Activated naive CD8-positive, alpha-beta T cell treated with anti-CD3 and anti-CD28 coated beads, Interleukin-2, amount 10 ng/mL, durations not matched to agents 7 days and 5 days (primary cell): Measurements from ENCODE around the gene CASKIN2. TPM values are rescaled to one million over a fixed set of nuclear protein-coding genes. Genes with fewer than 3 reads are reported as not detected.

Experiments used
- ATAC-seq: fragments of 150-1000 bp; cut with Tn5 transposase; one replicate; pipeline ENCODE4 v1.10.0; 2021; ENCODE audit warnings: low read depth, moderate library complexity
- POLR2A ChIA-PET: fragments of 350-600 bp; sonication (Branson Sonifier 250); formaldehyde crosslinking; loops from one replicate; lab custom pipeline; 2021; ENCODE audit warnings: antibody characterized with exemption; lab: Charles Lee
- DNase-seq: peaks from one replicate; pipeline ENCODE4 v3.0.0; 2021
- H3K27ac Mint-ChIP-seq: one replicate; pipeline ENCODE4 v1.8.0; 2022; ENCODE audit warnings: mild to moderate bottlenecking, mixed read lengths
- H3K27me3 Mint-ChIP-seq: one replicate; pipeline ENCODE4 v1.8.0; 2022; ENCODE audit warnings: mild to moderate bottlenecking, moderate library complexity, mixed read lengths
- H3K36me3 Mint-ChIP-seq: one replicate; pipeline ENCODE4 v1.8.0; 2021; ENCODE audit warnings: mild to moderate bottlenecking, mixed read lengths
- H3K4me1 Mint-ChIP-seq: one replicate; pipeline ENCODE4 v1.8.0; 2021; ENCODE audit warnings: mixed read lengths
- H3K4me3 Mint-ChIP-seq: one replicate; pipeline ENCODE4 v1.8.0; 2022; ENCODE audit warnings: mild to moderate bottlenecking, moderate library complexity, mixed read lengths
- H3K9me3 Mint-ChIP-seq: one replicate; pipeline ENCODE4 v1.8.0; 2021; ENCODE audit warnings: mixed read lengths
- total RNA-seq, 2 experiments: library from RNA; stranded (reverse); gene quantifications; one replicate each; pipeline ENCODE4 v1.2.3, GENCODE V29; 2021

Gene CASKIN2
- total RNA-seq, 2 experiments from 2014 or later = 0.72 to 2.3 TPM

DNA sequence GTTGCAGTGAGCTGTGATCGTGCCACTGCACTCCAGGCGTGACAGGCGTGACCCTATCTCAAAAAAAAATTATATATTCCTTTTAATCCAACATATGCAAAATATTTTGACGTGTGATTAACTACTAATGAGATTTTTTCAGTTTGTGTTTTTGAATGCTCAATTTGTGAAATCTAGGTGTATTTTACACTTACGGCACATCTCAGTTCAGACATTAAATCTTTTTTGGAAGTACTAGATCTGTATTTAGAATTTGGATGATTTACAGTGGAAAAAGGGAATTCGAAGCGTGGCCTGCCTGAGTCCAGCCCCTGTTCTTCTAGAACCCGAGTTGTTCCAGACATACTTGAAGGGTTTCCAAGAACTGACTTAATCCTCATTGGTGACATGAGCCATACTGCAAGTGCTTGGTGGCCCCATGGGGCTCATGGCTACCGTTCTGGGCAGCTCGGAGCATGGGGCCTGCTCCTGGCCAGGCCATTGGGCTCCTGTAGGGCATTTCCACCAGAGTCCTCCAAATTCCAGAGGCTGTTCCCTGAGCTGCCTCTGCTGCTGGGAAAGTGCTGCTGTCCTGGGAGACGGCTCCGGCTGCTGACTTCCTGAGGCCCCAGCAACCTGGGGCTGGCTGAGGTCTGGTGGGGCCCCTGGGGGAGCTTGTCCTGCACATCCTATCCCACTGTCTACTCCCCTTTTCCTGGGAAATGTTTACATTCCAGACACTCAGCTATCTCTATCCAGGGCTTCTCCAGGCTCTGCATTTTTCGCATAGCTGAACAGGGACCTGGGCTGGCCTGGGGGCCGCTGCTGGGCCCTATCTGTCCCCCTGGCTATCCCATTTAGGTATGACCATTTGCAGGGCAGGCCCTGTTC is 37.3 kb upstream of the CASKIN2 start:
- Mint-ChIP-seq H3K4me1 (no peaks in the 10 kb centered on the region), H3K36me3 (no peaks in the 10 kb centered on the region), H3K27me3 (no peaks in the 10 kb centered on the region), H3K9me3 (no peaks in the 10 kb centered on the region), H3K4me3 (no peak overlapping the region), H3K27ac (no peak overlapping the region)
- ATAC-seq = no peak
- POLR2A ChIA-PET = no interaction called here
- DNase-seq = no peak

DNA sequence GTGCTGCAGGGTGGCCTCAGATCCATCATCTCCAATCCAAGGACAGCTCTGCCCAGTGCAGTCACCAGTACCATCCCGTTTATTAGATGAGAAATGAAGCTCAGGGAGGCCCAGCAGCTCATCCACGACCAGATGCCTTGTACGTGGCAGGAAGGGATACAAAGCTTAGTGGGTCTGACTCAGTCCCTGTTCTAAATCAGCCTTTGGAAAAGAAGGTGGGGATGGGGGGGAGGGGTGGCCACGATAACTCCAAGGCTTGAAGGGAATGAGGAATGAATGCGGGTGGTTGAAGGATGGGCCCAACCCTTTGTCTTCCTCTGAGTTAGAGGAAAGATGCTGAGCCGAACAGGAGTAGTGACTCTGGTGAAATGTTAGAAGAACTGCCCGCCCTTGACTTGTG is 35.9 kb upstream of the CASKIN2 start:
- no peaks in the 10 kb centered on the region for H3K36me3 Mint-ChIP-seq
- no peaks in the 10 kb centered on the region for H3K4me1 Mint-ChIP-seq
- no peak overlapping the region for H3K27ac Mint-ChIP-seq
- no peak overlapping the region for H3K4me3 Mint-ChIP-seq
- DNase-seq (no peak), ATAC-seq (no peak)
- H3K27me3 Mint-ChIP-seq = no peaks in the 10 kb centered on the region
- no peaks in the 10 kb centered on the region for H3K9me3 Mint-ChIP-seq
- POLR2A ChIA-PET = interaction anchor here (0.9 kb wide), 1 partner anchor 16 kb away, joined by 3 read pairs; no protein-coding TSS in a partner anchor

DNA sequence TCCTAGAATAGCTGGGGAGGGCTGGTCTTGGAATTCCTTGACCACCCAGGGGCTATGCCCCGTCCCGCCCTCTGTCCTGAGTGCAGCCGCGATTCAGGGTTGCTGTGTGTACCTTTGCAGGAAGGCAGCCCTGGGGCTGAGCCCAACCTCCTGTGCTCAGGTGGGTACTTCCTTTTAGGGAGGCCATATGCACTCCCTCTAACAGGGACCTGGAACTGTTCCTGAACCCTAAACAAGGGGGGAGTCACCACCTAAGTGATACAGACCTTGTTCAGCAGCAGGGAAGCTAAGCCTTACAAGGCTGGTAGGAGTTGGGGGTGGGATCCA is 34.8 kb upstream of the CASKIN2 start:
- POLR2A ChIA-PET = interaction anchor here (0.6 kb wide), 1 partner anchor 23 kb away, joined by 3 read pairs; no protein-coding TSS in a partner anchor
- no peaks in the 10 kb centered on the region for H3K9me3 Mint-ChIP-seq
- ATAC-seq = no peak
- no peak overlapping the region for H3K27ac Mint-ChIP-seq
- no peaks in the 10 kb centered on the region for H3K36me3 Mint-ChIP-seq
- H3K4me3 Mint-ChIP-seq = no peak overlapping the region
- no peaks in the 10 kb centered on the region for H3K27me3 Mint-ChIP-seq
- no peaks in the 10 kb centered on the region for H3K4me1 Mint-ChIP-seq
- DNase-seq = no peak

DNA sequence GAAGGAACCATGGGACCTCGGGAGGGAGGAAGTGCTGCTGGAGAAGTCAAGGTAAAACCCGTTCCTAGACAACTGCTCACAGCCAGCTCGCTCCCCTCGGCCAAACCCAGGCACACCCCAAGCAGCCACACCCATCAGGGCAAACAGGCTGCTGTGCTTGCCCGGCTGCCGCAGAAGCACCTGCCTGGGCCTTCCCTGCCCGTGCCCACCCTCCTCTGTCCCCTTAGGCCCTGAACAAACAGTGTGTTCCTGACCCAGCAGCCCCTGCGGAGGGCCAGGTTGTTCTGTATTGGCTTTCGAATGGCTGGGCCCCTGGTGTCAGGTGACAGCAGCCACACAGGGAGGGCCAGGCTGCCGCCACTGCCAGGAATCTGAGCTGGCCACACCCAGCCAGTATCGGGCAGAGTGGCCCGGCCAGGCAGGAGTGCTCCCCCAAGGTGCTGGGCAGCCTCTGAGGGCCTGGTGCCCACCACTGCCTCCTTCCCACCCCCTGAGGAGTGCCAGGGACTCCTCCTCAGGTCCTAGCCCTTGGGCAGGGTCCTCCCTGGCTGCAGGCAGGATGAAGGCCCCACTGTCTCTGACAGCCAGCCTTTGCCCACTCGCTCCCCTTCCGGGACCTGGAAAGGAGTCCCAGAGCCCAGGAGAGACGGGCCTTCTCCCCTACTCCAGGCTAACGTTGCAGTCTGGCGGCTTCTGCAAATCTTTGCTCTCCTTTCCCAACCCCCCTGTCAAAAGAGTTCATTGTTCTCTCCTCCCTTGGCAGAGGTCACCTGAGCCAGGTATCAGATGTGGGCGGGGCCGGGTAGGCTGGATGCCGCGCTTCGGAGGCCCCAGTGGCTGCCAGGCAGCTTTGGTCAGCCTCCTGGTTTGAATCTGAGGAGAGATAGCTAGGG is 34.2 kb upstream of the CASKIN2 start:
- no peak overlapping the region for H3K27ac Mint-ChIP-seq
- POLR2A ChIA-PET = interaction anchor here (0.6 kb wide), 1 partner anchor 23 kb away, joined by 3 read pairs; no protein-coding TSS in a partner anchor
- no peak for ATAC-seq

DNA sequence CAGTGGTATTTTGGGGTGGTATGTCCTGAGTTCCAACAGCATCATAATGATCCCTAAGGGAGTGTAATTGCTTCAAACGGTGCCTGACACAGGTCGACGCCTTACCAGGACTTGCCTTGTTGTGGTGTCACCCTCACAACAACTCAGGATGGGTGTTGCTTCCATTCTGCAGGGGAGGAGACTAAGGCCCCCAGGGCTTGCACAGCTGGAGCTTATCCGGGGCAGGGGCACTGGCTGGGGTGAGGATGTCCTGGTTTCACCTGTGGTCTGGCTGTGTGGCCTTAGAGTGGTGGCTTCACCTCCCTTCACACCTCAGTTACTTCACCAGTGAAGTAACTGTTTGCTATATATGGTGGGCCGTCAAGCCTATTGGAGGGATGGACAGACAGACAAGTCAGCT is 33.5 kb upstream of the CASKIN2 start:
- H3K27ac Mint-ChIP-seq = no peak overlapping the region
- no peaks in the 10 kb centered on the region for H3K36me3 Mint-ChIP-seq
- ATAC-seq (no peak), DNase-seq (no peak)
- no peaks in the 10 kb centered on the region for H3K27me3 Mint-ChIP-seq
- POLR2A ChIA-PET = no interaction called here
- no peaks in the 10 kb centered on the region for H3K9me3 Mint-ChIP-seq
- no peaks in the 10 kb centered on the region for H3K4me1 Mint-ChIP-seq
- H3K4me3 Mint-ChIP-seq = no peak overlapping the region

More for the DNA sequence above, 34.2 kb upstream of the CASKIN2 start:
- Mint-ChIP-seq H3K4me3 (no peak overlapping the region), H3K36me3 (no peaks in the 10 kb centered on the region), H3K27me3 (no peaks in the 10 kb centered on the region), H3K9me3 (no peaks in the 10 kb centered on the region), H3K4me1 (no peaks in the 10 kb centered on the region)
- no peak for DNase-seq

DNA sequence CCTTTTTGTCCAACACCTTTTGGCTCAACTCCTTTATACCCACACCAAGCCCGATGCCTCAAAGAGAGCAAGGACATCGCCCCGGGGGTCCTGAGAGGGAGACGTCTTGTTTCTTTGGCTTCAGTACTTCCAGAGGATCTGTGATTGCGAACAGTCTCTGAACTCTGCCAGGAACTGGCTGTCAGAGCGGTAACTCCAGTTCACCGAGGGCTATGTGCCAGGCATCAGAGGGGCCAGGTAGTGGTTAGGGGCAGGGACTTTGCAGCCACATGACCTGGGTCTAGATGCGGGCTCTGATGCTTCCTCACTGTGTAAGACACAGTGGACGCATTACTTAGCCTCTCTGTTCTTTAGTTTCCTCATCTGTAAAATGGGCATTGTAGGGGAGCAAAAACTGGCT is 31.8 kb upstream of the CASKIN2 start:
- DNase-seq (no peak), ATAC-seq (no peak)
- H3K27me3 Mint-ChIP-seq = no peaks in the 10 kb centered on the region
- H3K9me3 Mint-ChIP-seq = no peaks in the 10 kb centered on the region
- H3K4me1 Mint-ChIP-seq = no peaks in the 10 kb centered on the region
- no peaks in the 10 kb centered on the region for H3K36me3 Mint-ChIP-seq
- POLR2A ChIA-PET = interaction anchor here (0.7 kb wide), 1 partner anchor 111 kb away, joined by 4 read pairs; no protein-coding TSS in a partner anchor
- no peak overlapping the region for H3K4me3 Mint-ChIP-seq
- no peak overlapping the region for H3K27ac Mint-ChIP-seq

DNA sequence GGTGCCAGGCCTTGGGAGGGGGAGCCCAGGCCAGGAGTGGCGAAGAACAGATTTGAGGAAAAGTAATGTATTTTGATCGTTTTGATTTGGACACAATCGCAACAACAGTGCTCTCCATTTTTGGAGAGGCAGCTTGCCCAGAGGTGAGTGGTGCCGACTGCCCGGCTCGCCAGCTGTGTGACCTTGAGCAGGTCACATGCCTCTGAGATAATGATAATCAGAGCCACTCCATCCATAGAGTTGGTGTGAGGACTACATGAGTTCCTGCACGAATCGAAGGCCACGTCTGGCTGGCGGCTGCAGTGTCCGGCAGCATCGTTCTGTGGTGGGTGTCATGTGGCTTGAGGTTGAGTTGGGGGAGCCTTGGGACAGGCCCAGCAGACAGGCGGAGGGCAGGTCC is 30.8 kb upstream of the CASKIN2 start:
- Mint-ChIP-seq H3K27me3 (no peaks in the 10 kb centered on the region), H3K36me3 (no peaks in the 10 kb centered on the region), H3K27ac (no peak overlapping the region), H3K9me3 (no peaks in the 10 kb centered on the region), H3K4me3 (no peak overlapping the region), H3K4me1 (no peaks in the 10 kb centered on the region)
- DNase-seq (no peak), ATAC-seq (no peak)
- POLR2A ChIA-PET = no interaction called here

DNA sequence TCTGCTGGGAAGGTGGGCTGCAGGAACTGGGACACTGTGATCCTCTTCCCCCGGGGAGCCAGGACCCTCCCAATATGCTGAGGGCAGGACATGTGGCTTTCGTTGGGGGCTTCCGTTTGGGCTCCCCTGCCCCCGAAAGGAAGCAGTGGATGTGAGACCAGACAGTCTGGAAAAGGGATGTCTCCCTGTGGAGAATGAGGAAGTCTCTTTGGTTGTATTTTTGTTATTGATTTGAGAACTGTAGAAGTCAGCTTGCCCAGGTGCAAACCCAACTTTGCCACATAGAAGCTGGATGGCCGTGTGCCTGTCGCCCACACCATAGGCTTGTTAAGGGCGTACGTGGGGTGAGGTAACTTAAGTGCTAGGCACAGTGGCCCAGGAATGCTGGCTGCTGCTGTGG is 28.9 kb upstream of the CASKIN2 start:
- DNase-seq = no peak
- Mint-ChIP-seq H3K36me3 (no peaks in the 10 kb centered on the region), H3K4me1 (no peaks in the 10 kb centered on the region), H3K9me3 (no peaks in the 10 kb centered on the region), H3K27ac (no peak overlapping the region), H3K4me3 (no peak overlapping the region), H3K27me3 (no peaks in the 10 kb centered on the region)
- POLR2A ChIA-PET = no interaction called here
- no peak for ATAC-seq

DNA sequence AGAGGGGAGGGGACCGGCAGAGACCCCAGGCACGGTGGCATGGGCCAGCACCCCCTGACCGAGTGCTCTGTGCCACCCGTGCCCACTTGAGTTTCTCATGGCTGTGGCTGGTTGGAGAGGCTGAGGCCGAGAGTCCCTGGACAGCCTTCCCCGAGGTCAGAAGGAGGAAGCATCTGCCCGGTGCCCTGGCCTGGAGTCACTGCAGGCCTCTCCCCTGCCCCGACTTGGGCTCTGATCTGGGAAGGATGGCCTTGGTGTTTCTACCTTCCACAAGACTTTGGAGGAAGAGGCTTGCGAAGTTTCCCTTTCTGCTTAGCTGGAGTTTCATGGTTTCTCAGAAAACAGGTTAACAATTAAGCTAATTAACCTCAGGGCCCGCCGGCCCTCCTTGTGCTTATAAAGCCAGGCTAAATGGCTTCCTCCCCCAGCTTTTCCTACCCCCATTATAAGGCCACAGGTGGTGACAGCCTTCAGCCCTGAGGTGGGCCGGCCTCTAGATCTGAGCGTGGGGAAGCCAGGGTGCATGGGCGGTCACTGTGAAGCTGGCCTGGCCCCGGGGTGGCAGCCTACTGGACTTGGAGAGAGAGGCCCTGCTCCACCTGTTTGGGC is 27.5 kb upstream of the CASKIN2 start:
- Mint-ChIP-seq H3K27me3 (no peaks in the 10 kb centered on the region), H3K4me3 (no peak overlapping the region), H3K27ac (no peak overlapping the region), H3K4me1 (no peaks in the 10 kb centered on the region), H3K9me3 (no peaks in the 10 kb centered on the region), H3K36me3 (no peaks in the 10 kb centered on the region)
- POLR2A ChIA-PET = no interaction called here
- no peak for DNase-seq
- no peak for ATAC-seq

DNA sequence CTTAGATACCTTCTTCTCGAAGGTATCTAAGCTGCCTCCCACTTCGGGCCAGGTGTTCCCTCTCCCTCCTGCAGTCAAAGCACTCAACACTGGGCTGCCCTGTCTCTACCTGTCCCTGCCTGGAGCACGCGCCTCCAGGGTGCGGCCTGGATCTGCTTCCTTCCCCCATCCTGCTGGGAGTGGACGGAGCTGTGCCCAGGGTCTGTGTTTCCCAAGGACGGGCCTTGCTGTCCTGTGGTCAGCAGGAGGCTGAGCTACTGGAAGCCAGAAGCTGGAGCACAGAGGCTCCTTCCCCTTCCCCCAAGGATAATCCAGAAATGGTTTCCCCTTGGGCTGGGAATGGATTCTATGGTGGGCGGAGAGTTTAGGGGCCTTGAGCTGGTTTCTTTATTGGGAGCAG is 26.9 kb upstream of the CASKIN2 start:
- Mint-ChIP-seq H3K9me3 (no peaks in the 10 kb centered on the region), H3K27ac (no peak overlapping the region), H3K27me3 (no peaks in the 10 kb centered on the region), H3K4me3 (no peak overlapping the region), H3K36me3 (no peaks in the 10 kb centered on the region), H3K4me1 (no peaks in the 10 kb centered on the region)
- DNase-seq = no peak
- POLR2A ChIA-PET = no interaction called here
- no peak for ATAC-seq

DNA sequence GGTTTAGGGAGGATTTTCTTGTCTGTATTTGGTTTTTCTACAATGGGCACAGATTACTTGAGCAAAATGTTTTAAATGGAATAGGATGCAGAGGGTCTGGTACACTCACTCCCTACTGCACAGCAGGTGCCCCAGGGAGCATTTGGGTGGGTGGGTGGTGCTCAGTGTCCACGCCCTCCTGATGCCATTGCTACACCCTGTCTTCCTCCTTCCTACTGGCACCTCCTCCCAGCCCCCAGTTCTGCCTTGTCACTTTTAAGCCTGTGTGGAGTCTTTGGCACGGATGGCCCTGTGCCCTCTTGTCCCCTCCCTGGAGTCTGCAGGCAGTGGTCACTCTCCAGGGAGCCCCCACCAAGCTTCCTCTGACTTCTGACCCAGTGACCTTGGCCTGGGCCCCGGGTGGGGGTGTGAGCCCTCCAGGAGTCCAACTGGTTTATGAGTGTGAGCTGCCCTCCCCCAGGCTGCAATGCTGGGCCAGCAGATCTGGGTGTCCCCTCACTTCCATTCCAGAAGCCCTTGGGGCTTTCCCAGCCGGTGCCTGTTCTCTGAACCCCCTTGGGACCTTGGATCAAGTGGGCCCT is 25.7 kb upstream of the CASKIN2 start:
- no peaks in the 10 kb centered on the region for H3K9me3 Mint-ChIP-seq
- H3K27ac Mint-ChIP-seq = no peak overlapping the region
- H3K27me3 Mint-ChIP-seq = no peaks in the 10 kb centered on the region
- H3K36me3 Mint-ChIP-seq = no peaks in the 10 kb centered on the region
- no peaks in the 10 kb centered on the region for H3K4me1 Mint-ChIP-seq
- H3K4me3 Mint-ChIP-seq = no peak overlapping the region
- POLR2A ChIA-PET = no interaction called here
- no peak for DNase-seq
- ATAC-seq = no peak

DNA sequence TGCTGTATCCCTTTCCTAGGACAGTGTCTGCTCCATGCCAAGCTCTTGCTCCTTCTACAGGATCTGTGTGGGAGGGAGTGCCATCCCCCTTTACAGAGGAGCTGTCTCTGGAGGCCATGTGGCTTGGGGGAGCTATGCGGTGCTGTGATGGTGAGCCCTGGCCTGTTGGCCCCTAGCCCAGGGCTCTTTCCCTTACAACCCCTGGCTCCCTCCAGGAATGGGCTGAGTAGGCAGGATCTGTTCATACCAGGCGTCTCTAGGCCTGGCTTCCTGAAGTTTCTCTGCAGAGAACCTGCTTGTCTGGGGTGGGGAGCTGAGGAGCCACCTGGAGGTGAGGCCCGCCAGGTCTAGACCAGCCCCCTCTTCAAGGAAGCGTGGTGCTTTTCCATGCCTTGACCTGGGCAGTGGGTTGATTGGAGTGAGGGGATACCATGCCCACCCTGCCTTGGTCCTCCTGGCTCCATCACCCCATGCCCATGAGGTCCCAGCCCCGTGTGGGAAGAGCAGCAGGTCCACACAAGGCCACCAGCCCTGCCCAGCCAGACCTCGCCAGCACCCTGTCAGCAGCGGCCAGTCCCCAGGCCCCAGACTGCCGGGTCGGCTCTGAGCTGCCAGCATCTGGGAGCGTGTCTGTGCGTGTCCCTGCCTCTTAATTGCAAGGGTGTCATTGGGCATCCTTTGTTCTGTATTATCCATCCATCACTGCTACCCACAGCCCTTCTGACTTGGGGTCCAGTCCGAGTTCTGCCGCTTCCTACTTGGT is 24.8 kb upstream of the CASKIN2 start:
- POLR2A ChIA-PET = no interaction called here
- no peak for ATAC-seq
- no peaks in the 10 kb centered on the region for H3K9me3 Mint-ChIP-seq
- no peak overlapping the region for H3K27ac Mint-ChIP-seq
- no peaks in the 10 kb centered on the region for H3K36me3 Mint-ChIP-seq
- no peak for DNase-seq
- H3K27me3 Mint-ChIP-seq = no peaks in the 10 kb centered on the region
- peaks cover 5% of the 10 kb centered on the region for H3K4me1 Mint-ChIP-seq
- H3K4me3 Mint-ChIP-seq = no peak overlapping the region
